MCF 10A (cell line): Measurements from ENCODE around the gene CLEC9A. TPM values are rescaled to one million over a fixed set of nuclear protein-coding genes. Genes with fewer than 3 reads are reported as not detected.

Source experiments
- BruUV-seq: library from RNA; stranded (reverse); fragments of 400-500 nt; replicated peaks from 2 replicates; lab custom pipeline; 2021; lab: Mats Ljungman, UMichigan
- CTCF ChIA-PET: fragments of 300-600 bp; sonication (Branson Sonifier 250); formaldehyde crosslinking; extraction: SDS; loops from one replicate; lab custom pipeline; 2021; ENCODE audit warnings: antibody characterized with exemption, inconsistent platforms; lab: Yijun Ruan, JAX
- POLR2A ChIA-PET: fragments of 300-600, 350-650 bp; sonication (Branson Sonifier 250); formaldehyde crosslinking; extraction: SDS; loops from one replicate; lab custom pipeline; 2020; ENCODE audit warnings: antibody characterized with exemption, inconsistent platforms; lab: Yijun Ruan, JAX
- DNase-seq: peaks from one replicate; pipeline ENCODE4 v3.0.0-alpha.2; 2018; ENCODE audit not compliant: unreplicated experiment
- H3K27ac Mint-ChIP-seq: one replicate; pipeline ENCODE4 v1.8.0; 2022; ENCODE audit warnings: mild to moderate bottlenecking, low read depth, mixed read lengths; ENCODE audit not compliant: unreplicated experiment
- H3K27me3 Mint-ChIP-seq: one replicate; pipeline ENCODE4 v1.8.0; 2022; ENCODE audit warnings: mixed read lengths; ENCODE audit not compliant: insufficient read depth, unreplicated experiment
- H3K36me3 Mint-ChIP-seq: one replicate; pipeline ENCODE4 v1.8.0; 2022; ENCODE audit warnings: mild to moderate bottlenecking, moderate library complexity, mixed read lengths; ENCODE audit not compliant: insufficient read depth, unreplicated experiment
- H3K4me1 Mint-ChIP-seq: one replicate; pipeline ENCODE4 v1.8.0; 2022; ENCODE audit warnings: mixed read lengths; ENCODE audit not compliant: insufficient read depth, unreplicated experiment
- H3K4me3 Mint-ChIP-seq: one replicate; pipeline ENCODE4 v1.8.0; 2022; ENCODE audit warnings: mild to moderate bottlenecking, moderate library complexity, mixed read lengths; ENCODE audit not compliant: unreplicated experiment
- H3K9me3 Mint-ChIP-seq: one replicate; pipeline ENCODE4 v1.8.0; 2022; ENCODE audit warnings: mixed read lengths; ENCODE audit not compliant: unreplicated experiment
- intact Hi-C: fragments of 100-400 bp; cut with micrococcal nuclease; formaldehyde crosslinking; loops from 2 replicates; pipeline ENCODE4 v1.14.1; 2022
- total RNA-seq: library from RNA; stranded (reverse); gene quantifications from 2 replicates; pipeline ENCODE4 v1.2.3, GENCODE V29; 2022
- TF ChIP-seq, protein P1 (sequence below): fragments of 200-600 bp; IDR thresholded peaks from one replicate; pipeline ENCODE4 v1.8.0; 2022; ENCODE audit warnings: antibody characterized with exemption, mild to moderate bottlenecking; ENCODE audit not compliant: unreplicated experiment

The CLEC9A gene
- total RNA-seq, 1 experiment from 2014 or later: not detected

DNA sequence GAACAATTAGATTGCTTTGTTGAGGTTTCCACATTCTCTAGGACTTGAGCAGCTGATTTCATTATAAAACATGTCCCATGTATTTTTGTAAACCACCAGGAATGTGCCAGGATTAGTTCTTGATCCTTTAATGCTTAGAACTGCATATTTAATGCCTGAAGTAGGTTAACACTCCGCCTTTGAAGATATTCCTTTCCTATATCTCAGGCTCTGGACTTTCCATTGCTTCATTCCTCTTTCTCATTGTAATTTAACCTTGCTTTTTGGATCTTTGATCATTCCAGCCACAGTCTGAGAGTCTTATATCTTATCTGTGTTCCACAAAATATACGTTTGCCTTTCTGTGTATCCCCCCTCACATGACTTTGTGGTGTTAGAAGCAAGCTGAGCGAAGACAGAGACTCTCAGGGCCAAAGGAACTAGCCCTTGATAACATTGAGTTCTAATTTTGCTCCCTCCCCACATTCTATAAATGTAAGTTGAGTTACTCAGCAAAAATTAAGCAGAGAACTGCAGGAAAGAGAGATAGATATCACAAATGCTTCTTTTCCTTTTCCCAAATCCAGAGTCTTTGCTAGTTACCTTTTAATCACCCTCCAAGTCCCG is 29.2 kb upstream of the CLEC9A start:
- no TSS peak for BruUV-seq
- H3K9me3 Mint-ChIP-seq: no peaks in the 10 kb centered on the region
- H3K27me3 Mint-ChIP-seq: no peaks in the 10 kb centered on the region
- no peak overlapping the region for H3K4me3 Mint-ChIP-seq
- intact Hi-C loops: loop anchor here (10.0 kb wide), 1 partner anchor 246 kb away; no protein-coding TSS in a partner anchor
- DNase-seq: no peak
- TF ChIP-seq, protein P1, sequence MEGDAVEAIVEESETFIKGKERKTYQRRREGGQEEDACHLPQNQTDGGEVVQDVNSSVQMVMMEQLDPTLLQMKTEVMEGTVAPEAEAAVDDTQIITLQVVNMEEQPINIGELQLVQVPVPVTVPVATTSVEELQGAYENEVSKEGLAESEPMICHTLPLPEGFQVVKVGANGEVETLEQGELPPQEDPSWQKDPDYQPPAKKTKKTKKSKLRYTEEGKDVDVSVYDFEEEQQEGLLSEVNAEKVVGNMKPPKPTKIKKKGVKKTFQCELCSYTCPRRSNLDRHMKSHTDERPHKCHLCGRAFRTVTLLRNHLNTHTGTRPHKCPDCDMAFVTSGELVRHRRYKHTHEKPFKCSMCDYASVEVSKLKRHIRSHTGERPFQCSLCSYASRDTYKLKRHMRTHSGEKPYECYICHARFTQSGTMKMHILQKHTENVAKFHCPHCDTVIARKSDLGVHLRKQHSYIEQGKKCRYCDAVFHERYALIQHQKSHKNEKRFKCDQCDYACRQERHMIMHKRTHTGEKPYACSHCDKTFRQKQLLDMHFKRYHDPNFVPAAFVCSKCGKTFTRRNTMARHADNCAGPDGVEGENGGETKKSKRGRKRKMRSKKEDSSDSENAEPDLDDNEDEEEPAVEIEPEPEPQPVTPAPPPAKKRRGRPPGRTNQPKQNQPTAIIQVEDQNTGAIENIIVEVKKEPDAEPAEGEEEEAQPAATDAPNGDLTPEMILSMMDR: no peak
- H3K4me1 Mint-ChIP-seq: no peaks in the 10 kb centered on the region
- H3K36me3 Mint-ChIP-seq: no peaks in the 10 kb centered on the region
- H3K27ac Mint-ChIP-seq: no peak overlapping the region
- ChIA-PET CTCF (interaction anchor here (0.5 to 6.6 kb wide), 6 partner anchors 10 to 188 kb away, joined by 3 to 51 read pairs (median 5); partner anchors contain the start of gene CLEC12B), POLR2A (no interaction called here)

DNA sequence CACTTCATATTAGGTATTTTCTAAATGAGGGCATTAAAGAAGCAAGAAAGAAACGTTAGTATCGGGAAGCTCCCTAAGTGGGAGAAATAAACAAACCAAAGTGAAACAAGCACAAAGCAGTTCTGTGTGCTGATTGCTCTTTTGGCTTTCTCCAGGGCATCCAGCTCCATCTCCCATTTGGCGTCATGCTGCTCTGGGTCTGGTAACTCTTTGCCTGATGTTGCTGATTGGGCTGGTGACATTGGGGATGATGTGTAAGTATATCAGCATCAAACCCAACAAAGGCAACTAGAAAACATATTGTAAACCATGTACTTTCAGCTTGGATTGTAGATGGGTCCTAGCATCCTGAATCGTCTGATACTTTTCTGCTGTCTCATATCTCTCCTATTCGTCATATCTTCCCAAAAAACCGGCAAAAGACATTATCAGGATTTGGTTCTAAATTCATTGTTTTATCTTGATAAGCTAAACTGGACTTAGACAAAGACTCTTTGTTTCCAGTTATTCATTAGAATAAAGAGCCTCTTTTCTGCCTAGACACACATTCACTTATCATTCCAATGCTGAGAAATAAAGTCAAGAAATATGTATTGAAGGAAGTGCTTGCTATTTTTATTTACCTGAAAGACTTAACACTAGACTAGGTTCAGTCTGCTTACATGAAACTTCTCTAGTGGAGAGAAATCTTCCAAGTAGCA is 17.7 kb upstream of the CLEC9A start:
- H3K9me3 Mint-ChIP-seq: no peaks in the 10 kb centered on the region
- TF ChIP-seq, protein P1: no peak
- H3K4me3 Mint-ChIP-seq: no peak overlapping the region
- H3K36me3 Mint-ChIP-seq: no peaks in the 10 kb centered on the region
- H3K4me1 Mint-ChIP-seq: peaks cover 15% of the 10 kb centered on the region
- ChIA-PET POLR2A (no interaction called here), CTCF (interaction anchor here (1.0 to 6.2 kb wide), 7 partner anchors 12 to 262 kb away, joined by 3 to 74 read pairs (median 6); partner anchors contain the start of gene CLEC1B)
- H3K27me3 Mint-ChIP-seq: no peaks in the 10 kb centered on the region
- no TSS peak for BruUV-seq
- no peak overlapping the region for H3K27ac Mint-ChIP-seq
- intact Hi-C loops: loop anchor here (10.0 kb wide), 1 partner anchor 198 kb away; no protein-coding TSS in a partner anchor
- no peak for DNase-seq

DNA sequence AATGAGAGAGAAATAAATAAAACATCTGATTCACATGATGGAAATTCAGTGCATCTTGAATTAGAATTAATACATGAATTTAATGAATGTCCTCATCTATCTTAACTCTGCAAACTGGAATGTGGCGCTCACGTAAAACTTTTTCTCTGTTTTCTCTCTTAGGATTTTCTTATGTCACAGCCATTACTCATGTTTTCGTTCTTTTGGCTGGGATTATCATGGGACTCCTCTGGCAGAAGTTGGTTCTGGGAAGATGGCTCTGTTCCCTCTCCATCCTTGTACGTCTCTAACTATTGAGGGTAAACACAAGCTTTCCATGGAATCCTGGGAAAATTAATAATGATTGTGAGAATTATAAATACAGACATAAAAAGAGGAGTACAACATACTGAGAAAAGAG is 15.0 kb upstream of the CLEC9A start:
- intact Hi-C loops: loop anchor here (10.0 kb wide), 1 partner anchor 201 kb away; no protein-coding TSS in a partner anchor
- no TSS peak for BruUV-seq
- Mint-ChIP-seq H3K27ac (no peak overlapping the region), H3K27me3 (no peaks in the 10 kb centered on the region), H3K36me3 (no peaks in the 10 kb centered on the region), H3K4me3 (no peak overlapping the region), H3K9me3 (no peaks in the 10 kb centered on the region), H3K4me1 (peaks cover 8% of the 10 kb centered on the region)
- DNase-seq: no peak
- TF ChIP-seq, protein P1: no peak
- CTCF ChIA-PET: interaction anchor here (0.6 to 2.4 kb wide), 4 partner anchors 21 to 273 kb away, joined by 3 to 13 read pairs (median 3); no protein-coding TSS in a partner anchor
- POLR2A ChIA-PET: no interaction called here

DNA sequence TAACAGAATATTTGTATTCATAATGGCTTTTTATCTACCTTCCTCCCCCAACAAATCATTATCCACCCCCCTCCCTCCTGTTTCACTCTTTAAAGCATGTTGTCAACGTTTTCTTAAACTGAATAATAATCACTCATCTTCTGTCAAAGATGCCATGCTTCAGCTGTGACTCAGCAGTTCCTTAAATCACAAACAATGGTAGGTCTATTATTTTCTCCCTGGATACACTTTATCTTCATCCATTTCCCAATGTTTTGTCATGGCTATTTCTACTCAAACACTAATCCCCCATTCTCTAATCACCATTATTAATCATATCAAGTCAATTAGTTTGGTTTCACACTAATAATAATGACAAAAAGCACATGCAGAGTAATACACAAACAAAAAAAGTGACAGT is 13.6 kb upstream of the CLEC9A start:
- BruUV-seq: no TSS peak
- POLR2A ChIA-PET: interaction anchor here (0.7 kb wide), 1 partner anchor 261 kb away, joined by 3 read pairs; no protein-coding TSS in a partner anchor
- peak; percentile 37 for DNase-seq
- Mint-ChIP-seq H3K27ac (peak overlapping the region; percentile 2), H3K36me3 (no peaks in the 10 kb centered on the region), H3K9me3 (no peaks in the 10 kb centered on the region), H3K27me3 (no peaks in the 10 kb centered on the region), H3K4me3 (no peak overlapping the region), H3K4me1 (peaks cover 8% of the 10 kb centered on the region)
- intact Hi-C loops: loop anchor here (10.0 kb wide), 1 partner anchor 202 kb away; no protein-coding TSS in a partner anchor
- TF ChIP-seq, protein P1: no peak
- CTCF ChIA-PET: no interaction called here
